Measurements from ENCODE around the gene TBC1D1.

TBC1D1 gene

GRCh38 chr4:37867102-37867501 is 23.8 kb upstream of the TBC1D1 start:
- H3K9me3 ChIP-seq (ENCODE audit: control insufficient read depth, low read length) = no peaks in the 10 kb centered on the region
- no peak overlapping the region for H3K4me3 ChIP-seq (ENCODE audit: extremely low read depth, insufficient read depth, low read length, poor library complexity, severe bottlenecking)
- no peaks in the 10 kb centered on the region for H3K4me1 ChIP-seq (ENCODE audit: control insufficient read depth, insufficient read depth, low read length, poor library complexity, severe bottlenecking)
- H3K27ac ChIP-seq (ENCODE audit: low read depth, low read length, severe bottlenecking) = no peak overlapping the region
- peaks cover 8% of the 10 kb centered on the region for H3K36me3 ChIP-seq (ENCODE audit: control insufficient read depth, insufficient read depth, low read length)
- 92 to 94% methylated on average over 3 of the region's 3 CpGs for WGBS, 2 experiments (ENCODE audit: insufficient coverage in 2 of 2)

DNA sequence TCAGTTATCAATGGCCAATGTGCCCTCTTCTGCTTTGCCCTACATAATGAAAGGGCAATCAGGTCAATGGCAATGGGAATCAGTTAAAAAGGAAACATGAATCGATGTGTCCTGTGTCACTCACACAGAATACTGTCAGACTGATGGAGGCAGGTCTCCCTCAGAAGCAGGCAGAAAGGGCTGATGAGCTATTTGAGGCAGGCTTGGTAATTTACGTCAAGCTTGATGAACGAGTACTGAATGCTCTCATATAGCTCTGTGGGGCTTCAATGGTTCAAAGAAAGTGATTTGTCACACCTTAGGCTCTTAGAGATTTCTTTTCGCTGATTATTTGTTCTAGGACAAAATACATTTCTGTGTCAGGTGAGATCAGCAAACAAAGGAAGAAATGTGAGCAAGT is 22.6 kb upstream of the TBC1D1 start:
- H3K4me1 ChIP-seq (ENCODE audit: control insufficient read depth, insufficient read depth, low read length, poor library complexity, severe bottlenecking) = no peaks in the 10 kb centered on the region
- H3K36me3 ChIP-seq (ENCODE audit: control insufficient read depth, insufficient read depth, low read length) = peaks cover 5% of the 10 kb centered on the region
- no peaks in the 10 kb centered on the region for H3K9me3 ChIP-seq (ENCODE audit: control insufficient read depth, low read length)
- no peak overlapping the region for H3K27ac ChIP-seq (ENCODE audit: low read depth, low read length, severe bottlenecking)
- no peak overlapping the region for H3K4me3 ChIP-seq (ENCODE audit: extremely low read depth, insufficient read depth, low read length, poor library complexity, severe bottlenecking)
- 88 to 94% methylated on average over 4 of the region's 4 CpGs for WGBS, 2 experiments (ENCODE audit: insufficient coverage in 2 of 2)

DNA sequence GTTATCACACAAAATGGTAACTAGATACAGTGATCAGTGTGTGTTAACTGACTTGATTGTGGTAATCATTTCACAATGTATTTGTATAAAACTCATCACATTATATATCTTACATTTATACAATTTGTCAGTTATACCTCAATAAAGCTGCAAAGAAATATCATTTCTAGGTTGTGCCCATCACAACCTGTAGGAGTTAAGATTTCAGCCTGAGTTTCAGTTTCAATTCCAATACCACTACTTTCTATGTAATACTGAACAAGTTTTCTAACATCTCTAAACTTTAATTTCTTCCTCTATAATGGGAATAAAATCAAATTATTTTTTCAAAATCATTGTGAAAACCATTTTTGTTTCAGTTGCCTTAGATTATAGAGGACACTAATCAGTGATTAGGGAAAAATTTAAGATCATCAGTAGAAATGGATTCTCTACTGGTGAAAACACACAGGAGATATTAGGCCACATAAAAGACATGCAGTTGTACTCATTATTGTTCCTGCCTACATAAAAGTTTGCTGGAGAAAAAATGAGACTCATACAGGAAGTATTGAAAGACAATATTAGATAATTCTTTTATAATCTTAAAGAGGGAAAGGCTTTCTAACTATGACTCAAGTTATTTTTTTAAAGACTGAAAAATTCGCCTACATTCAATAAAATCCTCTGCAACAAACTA is 18.4 kb upstream of the TBC1D1 start:
- Histone ChIP-seq H3K27ac (ENCODE audit: low read depth, low read length, severe bottlenecking) (no peak overlapping the region), H3K36me3 (ENCODE audit: control insufficient read depth, insufficient read depth, low read length) (no peaks in the 10 kb centered on the region), H3K9me3 (ENCODE audit: control insufficient read depth, low read length) (no peaks in the 10 kb centered on the region), H3K4me3 (ENCODE audit: extremely low read depth, insufficient read depth, low read length, poor library complexity, severe bottlenecking) (no peak overlapping the region), H3K4me1 (ENCODE audit: control insufficient read depth, insufficient read depth, low read length, poor library complexity, severe bottlenecking) (no peaks in the 10 kb centered on the region)
- WGBS, 2 experiments (ENCODE audit: insufficient coverage in 2 of 2) = no CpG with 5 or more reads among the region's 1 CpG

- no peaks in the 10 kb centered on the region for H3K4me1 ChIP-seq (ENCODE audit: control insufficient read depth, insufficient read depth, low read length, poor library complexity, severe bottlenecking)
- H3K9me3 ChIP-seq (ENCODE audit: control insufficient read depth, low read length) = no peaks in the 10 kb centered on the region
- H3K4me3 ChIP-seq (ENCODE audit: extremely low read depth, insufficient read depth, low read length, poor library complexity, severe bottlenecking) = no peak overlapping the region
- H3K36me3 ChIP-seq (ENCODE audit: control insufficient read depth, insufficient read depth, low read length) = no peaks in the 10 kb centered on the region
- 100% methylated on average over 1 of the region's 1 CpG; no CpG with 5 or more reads in 1 of the 2 experiments for WGBS, 2 experiments (ENCODE audit: insufficient coverage in 2 of 2)
- no peak overlapping the region for H3K27ac ChIP-seq (ENCODE audit: low read depth, low read length, severe bottlenecking)
These were observed 17.5 kb upstream of the TBC1D1 start for GRCh38 chr4:37873386-37873785.

GRCh38 chr4:37876156-37876555 is 14.7 kb upstream of the TBC1D1 start:
- Histone ChIP-seq H3K36me3 (ENCODE audit: control insufficient read depth, insufficient read depth, low read length) (no peaks in the 10 kb centered on the region), H3K27ac (ENCODE audit: low read depth, low read length, severe bottlenecking) (no peak overlapping the region), H3K9me3 (ENCODE audit: control insufficient read depth, low read length) (no peaks in the 10 kb centered on the region), H3K4me3 (ENCODE audit: extremely low read depth, insufficient read depth, low read length, poor library complexity, severe bottlenecking) (no peak overlapping the region), H3K4me1 (ENCODE audit: control insufficient read depth, insufficient read depth, low read length, poor library complexity, severe bottlenecking) (no peaks in the 10 kb centered on the region)
- 88 to 100% methylated on average over 1 of the region's 2 CpGs for WGBS, 2 experiments (ENCODE audit: insufficient coverage in 2 of 2)

- Histone ChIP-seq H3K36me3 (ENCODE audit: control insufficient read depth, insufficient read depth, low read length) (no peaks in the 10 kb centered on the region), H3K9me3 (ENCODE audit: control insufficient read depth, low read length) (no peaks in the 10 kb centered on the region), H3K4me3 (ENCODE audit: extremely low read depth, insufficient read depth, low read length, poor library complexity, severe bottlenecking) (no peak overlapping the region), H3K27ac (ENCODE audit: low read depth, low read length, severe bottlenecking) (no peak overlapping the region), H3K4me1 (ENCODE audit: control insufficient read depth, insufficient read depth, low read length, poor library complexity, severe bottlenecking) (no peaks in the 10 kb centered on the region)
- 98 to 100% methylated on average over 2 to 8 of the region's 8 CpGs for WGBS, 2 experiments (ENCODE audit: insufficient coverage in 2 of 2)
These were observed 11.5 kb upstream of the TBC1D1 start for GRCh38 chr4:37879365-37879764.

DNA sequence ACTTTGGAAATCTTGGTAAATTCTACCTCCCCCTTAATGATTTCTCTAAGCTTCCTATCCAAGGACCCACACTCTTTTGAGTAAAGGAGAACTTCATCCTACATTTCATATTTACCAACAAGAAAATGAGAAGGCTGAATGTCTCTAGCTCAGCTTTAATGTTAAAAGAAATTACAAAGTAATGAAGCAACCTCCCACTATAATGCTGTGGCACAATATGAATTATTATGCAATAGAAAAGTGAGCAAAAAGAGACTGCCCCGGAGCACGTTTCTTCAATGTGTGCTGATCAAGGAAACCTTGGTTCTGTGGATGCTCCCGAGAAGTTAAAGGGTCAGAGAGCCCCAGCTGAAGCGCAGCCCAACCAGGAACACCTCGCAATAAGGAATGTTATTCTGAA is 9.1 kb upstream of the TBC1D1 start:
- 60 to 97% methylated on average over 1 to 4 of the region's 5 CpGs for WGBS, 2 experiments (ENCODE audit: insufficient coverage in 2 of 2)

GRCh38 chr4:37882665-37883296 is 8.1 kb upstream of the TBC1D1 start:
- WGBS, 2 experiments (ENCODE audit: insufficient coverage in 2 of 2) = 60 to 71% methylated on average over 1 of the region's 4 CpGs
- H3K27ac ChIP-seq (ENCODE audit: low read depth, low read length, severe bottlenecking) = no peak overlapping the region
- H3K36me3 ChIP-seq (ENCODE audit: control insufficient read depth, insufficient read depth, low read length) = no peaks in the 10 kb centered on the region
- H3K4me3 ChIP-seq (ENCODE audit: extremely low read depth, insufficient read depth, low read length, poor library complexity, severe bottlenecking) = no peak overlapping the region
- H3K4me1 ChIP-seq (ENCODE audit: control insufficient read depth, insufficient read depth, low read length, poor library complexity, severe bottlenecking) = no peaks in the 10 kb centered on the region
- H3K9me3 ChIP-seq (ENCODE audit: control insufficient read depth, low read length) = no peaks in the 10 kb centered on the region

More for the DNA sequence above, 9.1 kb upstream of the TBC1D1 start:
- no peak overlapping the region for H3K4me3 ChIP-seq (ENCODE audit: extremely low read depth, insufficient read depth, low read length, poor library complexity, severe bottlenecking)
- no peaks in the 10 kb centered on the region for H3K4me1 ChIP-seq (ENCODE audit: control insufficient read depth, insufficient read depth, low read length, poor library complexity, severe bottlenecking)
- no peaks in the 10 kb centered on the region for H3K9me3 ChIP-seq (ENCODE audit: control insufficient read depth, low read length)
- no peak overlapping the region for H3K27ac ChIP-seq (ENCODE audit: low read depth, low read length, severe bottlenecking)
- no peaks in the 10 kb centered on the region for H3K36me3 ChIP-seq (ENCODE audit: control insufficient read depth, insufficient read depth, low read length)

GRCh38 chr4:37884855-37885487 is 5.9 kb upstream of the TBC1D1 start:
- Histone ChIP-seq H3K36me3 (ENCODE audit: control insufficient read depth, insufficient read depth, low read length) (no peaks in the 10 kb centered on the region), H3K4me1 (ENCODE audit: control insufficient read depth, insufficient read depth, low read length, poor library complexity, severe bottlenecking) (no peaks in the 10 kb centered on the region), H3K4me3 (ENCODE audit: extremely low read depth, insufficient read depth, low read length, poor library complexity, severe bottlenecking) (no peak overlapping the region), H3K9me3 (ENCODE audit: control insufficient read depth, low read length) (no peaks in the 10 kb centered on the region), H3K27ac (ENCODE audit: low read depth, low read length, severe bottlenecking) (no peak overlapping the region)
- 94 to 100% methylated on average over 1 to 2 of the region's 3 CpGs for WGBS, 2 experiments (ENCODE audit: insufficient coverage in 2 of 2)

DNA sequence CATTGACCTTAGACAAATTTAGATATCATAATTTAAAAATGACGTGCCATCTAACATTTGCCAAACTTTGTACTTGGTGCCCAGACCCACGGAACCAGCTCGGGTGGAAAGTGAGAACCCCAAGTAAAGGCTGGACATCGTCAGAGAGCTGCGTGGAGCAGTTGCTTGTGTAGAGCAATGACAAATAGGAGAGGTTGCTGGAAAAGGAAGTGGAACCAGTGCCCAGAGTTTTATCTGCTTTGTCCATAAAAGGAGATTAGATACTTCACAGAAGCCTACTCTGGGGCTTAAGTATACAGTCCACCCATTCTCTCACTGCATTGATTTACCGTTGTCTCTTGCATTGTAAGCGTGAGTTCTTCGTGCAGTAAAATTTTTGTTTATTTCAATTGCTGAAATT is 5.4 kb upstream of the TBC1D1 start:
- H3K27ac ChIP-seq (ENCODE audit: low read depth, low read length, severe bottlenecking) = no peak overlapping the region
- 84 to 90% methylated on average over 4 to 5 of the region's 8 CpGs for WGBS, 2 experiments (ENCODE audit: insufficient coverage in 2 of 2)

More for the DNA sequence above, 5.4 kb upstream of the TBC1D1 start:
- H3K9me3 ChIP-seq (ENCODE audit: control insufficient read depth, low read length) = no peaks in the 10 kb centered on the region
- no peak overlapping the region for H3K4me3 ChIP-seq (ENCODE audit: extremely low read depth, insufficient read depth, low read length, poor library complexity, severe bottlenecking)
- H3K36me3 ChIP-seq (ENCODE audit: control insufficient read depth, insufficient read depth, low read length) = no peaks in the 10 kb centered on the region
- no peaks in the 10 kb centered on the region for H3K4me1 ChIP-seq (ENCODE audit: control insufficient read depth, insufficient read depth, low read length, poor library complexity, severe bottlenecking)
